Endothelial cell of umbilical vein (primary cell): ENCODE measurements around the gene KRTAP10-7.

Experiments used
- CTCF ChIP-seq, 2 donors: IDR thresholded peaks; 1 replicate in 1 of 2; 2 replicates in 1 of 2; pipeline ENCODE4 v1.5.1; 2011; ENCODE audit warnings: low read length in 2 of 2, mild to moderate bottlenecking in 2 of 2, moderate library complexity in 2 of 2, control low read depth in 1 of 2, inconsistent platforms in 1 of 2, low read depth in 1 of 2; ENCODE audit not compliant: insufficient read depth in 1 of 2; ENCODE audit errors: extremely low read depth in 1 of 2
- MAX ChIP-seq: IDR thresholded peaks from 2 replicates; pipeline ENCODE4 v1.6.1; 2011; ENCODE audit not compliant: insufficient read depth, insufficient read length
- MYC ChIP-seq: IDR thresholded peaks from one replicate; pipeline ENCODE4 v1.6.1; 2011; ENCODE audit warnings: mild to moderate bottlenecking, low read depth, low read length
- POLR2A ChIP-seq: IDR thresholded peaks from 2 replicates; pipeline ENCODE4 v1.6.1; 2012; ENCODE audit warnings: low read depth, mild to moderate bottlenecking, control low read depth, low read length
- POLR2AphosphoS5 ChIP-seq: IDR thresholded peaks from 2 replicates; pipeline ENCODE4 v1.6.1; 2012; ENCODE audit warnings: low read depth, mild to moderate bottlenecking, control low read depth, low read length, moderate library complexity; ENCODE audit not compliant: insufficient read depth

DNA sequence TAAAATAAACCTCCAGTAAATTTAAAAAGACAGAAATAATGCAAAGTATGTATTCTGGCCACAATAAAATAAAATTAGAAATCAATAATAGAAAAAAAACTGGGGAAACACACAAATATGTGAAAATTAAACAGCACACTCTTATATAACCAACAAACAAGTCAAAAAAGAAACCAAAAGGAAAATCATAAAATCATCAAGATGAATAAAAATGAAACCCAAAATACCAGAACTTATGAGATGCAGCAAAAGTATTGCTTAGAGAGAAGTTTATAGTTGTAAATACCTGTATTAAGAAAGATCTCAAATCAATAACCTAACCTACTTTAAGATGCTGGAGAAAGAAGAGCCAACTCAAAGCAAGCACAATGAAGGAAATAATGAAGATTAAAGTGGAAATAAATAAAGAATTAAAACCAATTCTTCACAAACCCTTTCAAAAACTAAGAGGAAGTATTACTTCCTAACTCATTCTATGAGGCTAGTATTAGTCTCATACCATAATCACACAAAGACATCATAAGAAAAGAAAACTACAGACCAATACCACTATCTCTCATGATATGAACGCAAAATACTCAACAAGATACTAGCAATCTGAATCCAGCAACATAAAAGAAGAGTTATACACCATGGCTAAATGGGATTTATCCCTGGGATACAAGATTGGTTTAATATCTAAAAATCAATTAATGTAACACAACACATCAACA lies 35.4 kb upstream of the KRTAP10-7 start:
- TF ChIP-seq MYC (no peak), CTCF (IDR thresholded peaks at IDR 0.05; ENCODE audit: extremely low read depth in 1 of 2, insufficient read depth in 1 of 2, low read depth in 1 of 2, low read length in 2 of 2) (no peak), POLR2A (no peak), POLR2AphosphoS5 (no peak), MAX (no peak)
